Transverse colon (tissue), 3 donors: Measurements from ENCODE around the gene LARP4.

ENCODE experiments used
- CTCF ChIP-seq, 5 experiments: fragments of 200-600 bp in 3 of 5; fragments of 450-650 bp in 2 of 5; sonication (generic) in 3 of 5; IDR thresholded peaks; 1 replicate in 2 of 5; 2 replicates in 3 of 5; pipeline ENCODE4 v1.5.1; 2016 to 2017; ENCODE audit warnings: antibody characterized with exemption in 5 of 5, inconsistent platforms in 3 of 5, mild to moderate bottlenecking in 2 of 5, moderate library complexity in 1 of 5
- EP300 ChIP-seq: sonication (generic); formaldehyde crosslinking; IDR thresholded peaks from one replicate; pipeline ENCODE4 v1.6.1; 2017; ENCODE audit warnings: antibody characterized with exemption, low read depth
- POLR2A ChIP-seq: fragments of 450-650 bp; IDR thresholded peaks from one replicate; pipeline ENCODE4 v1.6.1; 2016; ENCODE audit warnings: antibody characterized with exemption, mild to moderate bottlenecking, moderate library complexity

- TF ChIP-seq POLR2A: no peak
- TF ChIP-seq CTCF (IDR thresholded peaks at IDR 0.05): no peak
- TF ChIP-seq EP300: no peak
Measured at GRCh38 chr12:50507474-50507838, 106.8 kb downstream of the LARP4 start.
